ENCODE measurements around the gene GNPTAB.
"Not testable (repeated sequence)": the region's sequence is repeated elsewhere in the genome, so short reads cannot be mapped to it uniquely, and the experiment has no call there.

The GNPTAB gene

GRCh38 chr12:101767537-101767936 lies 63.2 kb downstream of the GNPTAB start:
- DNase-seq: no peak

DNA sequence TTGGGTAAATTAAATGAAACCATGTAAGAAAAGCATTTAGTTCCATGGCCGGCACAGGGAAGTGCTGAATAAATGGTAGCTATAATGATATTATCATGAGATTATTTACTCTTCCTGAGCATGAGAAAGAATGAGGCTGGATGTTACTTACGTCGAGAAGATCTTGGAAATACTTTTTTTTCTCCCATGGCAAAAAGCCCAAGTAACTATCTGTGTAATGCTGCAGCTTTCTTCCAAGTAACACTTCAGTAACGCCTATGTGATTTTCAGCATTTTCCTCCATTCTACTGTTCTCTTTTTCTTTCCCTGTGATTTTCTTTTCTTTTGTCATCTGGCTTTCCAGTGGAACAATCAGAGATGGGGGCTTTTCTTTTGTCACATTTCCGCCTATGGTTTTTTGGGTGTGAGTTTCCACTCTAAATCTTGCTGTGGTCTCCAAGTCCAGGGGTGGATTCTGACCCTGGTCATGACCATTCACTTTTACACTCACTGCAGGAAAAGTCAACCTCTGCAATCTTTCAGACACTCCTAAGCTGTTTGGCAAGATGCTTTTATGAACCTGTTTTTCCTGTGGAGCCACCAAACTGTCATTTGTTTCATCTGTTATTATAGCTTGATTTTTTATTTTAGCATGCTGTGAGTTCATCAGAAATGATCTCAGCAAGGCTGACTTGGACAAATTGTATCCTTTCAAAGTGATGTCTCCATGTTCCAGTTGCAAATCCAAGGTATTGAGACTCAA lies 66.5 kb downstream of the GNPTAB start:
- no peak for DNase-seq

GRCh38 chr12:101763246-101763931 lies 67.4 kb downstream of the GNPTAB start:
- no peak for DNase-seq

- no peak for DNase-seq
Measured at GRCh38 chr12:101761781-101762180, 69.0 kb downstream of the GNPTAB start.

- no peak for DNase-seq
Measured at GRCh38 chr12:101761350-101761749, 69.4 kb downstream of the GNPTAB start.

DNA sequence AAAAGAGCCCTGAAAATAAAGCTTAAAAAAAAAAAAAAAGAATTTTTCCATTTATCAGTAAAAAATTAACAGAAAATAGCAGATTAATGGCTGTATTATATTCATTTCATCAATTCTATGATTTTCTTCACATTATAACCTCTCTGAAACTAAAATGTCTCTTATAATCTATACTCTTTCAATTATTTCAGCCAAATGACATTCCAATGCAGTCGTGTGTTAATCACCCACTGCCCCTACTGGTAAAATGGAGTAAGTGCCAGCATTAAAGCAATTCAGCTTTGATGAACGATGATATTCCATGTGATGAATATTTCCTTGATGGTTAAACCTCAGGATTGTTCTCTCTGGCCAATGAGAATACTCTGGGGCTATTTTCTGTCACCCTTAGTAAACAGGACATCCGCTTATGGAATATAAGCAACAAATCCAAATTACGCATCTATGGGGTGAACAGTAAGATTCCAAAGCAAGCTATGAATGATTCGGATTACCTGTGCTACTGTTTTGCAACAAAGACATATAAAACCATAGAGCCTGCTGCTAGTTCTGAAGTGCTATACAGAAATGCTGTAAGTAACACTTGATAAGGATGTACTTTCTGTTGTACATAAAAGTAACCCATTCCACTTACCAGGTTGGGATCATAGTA lies 71.2 kb downstream of the GNPTAB start:
- DNase-seq: no peak

DNA sequence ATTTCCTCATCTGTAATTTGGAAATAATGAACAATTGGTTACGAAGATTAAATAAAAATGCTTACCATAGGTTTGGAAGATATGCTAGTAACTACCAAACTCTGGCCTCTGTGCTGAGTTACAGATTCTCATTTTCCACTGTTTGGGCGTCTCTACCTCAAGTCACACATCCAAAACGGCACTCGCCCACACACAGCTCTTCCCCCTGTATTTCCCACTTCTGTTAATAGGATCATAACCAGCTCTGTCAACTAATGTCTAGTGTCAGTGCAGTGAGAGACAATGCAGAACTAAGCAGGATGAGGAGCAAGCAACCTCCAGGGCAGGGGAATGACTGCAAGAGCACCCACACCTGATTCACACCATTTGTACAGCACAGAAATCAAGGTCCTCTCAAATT lies 80.6 kb downstream of the GNPTAB start:
- no peak for DNase-seq

DNA sequence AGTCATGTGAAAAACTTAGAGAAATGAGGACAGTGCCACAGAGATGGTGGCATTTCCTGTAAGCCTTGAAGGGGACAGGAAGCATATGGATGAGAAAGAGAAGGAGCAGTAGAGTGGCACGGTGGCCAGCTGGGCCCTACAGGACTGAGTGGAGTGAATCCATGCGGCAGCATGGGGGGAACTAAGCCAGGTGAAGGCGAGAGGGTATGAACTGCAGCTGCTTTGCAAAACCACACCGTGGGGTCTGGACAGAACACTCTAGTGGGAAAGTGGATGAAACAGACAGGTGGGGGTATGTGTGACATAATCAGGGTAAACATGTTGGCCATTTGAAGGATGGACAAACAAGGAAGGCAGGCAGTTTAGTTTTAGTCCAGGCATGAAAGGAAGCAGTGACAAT lies 81.1 kb downstream of the GNPTAB start:
- DNase-seq: no peak

GRCh38 chr12:101748907-101749306 lies 81.9 kb downstream of the GNPTAB start:
- DNase-seq: no peak

- DNase-seq: no peak
Measured at GRCh38 chr12:101747697-101748096, 83.1 kb downstream of the GNPTAB start.

DNA sequence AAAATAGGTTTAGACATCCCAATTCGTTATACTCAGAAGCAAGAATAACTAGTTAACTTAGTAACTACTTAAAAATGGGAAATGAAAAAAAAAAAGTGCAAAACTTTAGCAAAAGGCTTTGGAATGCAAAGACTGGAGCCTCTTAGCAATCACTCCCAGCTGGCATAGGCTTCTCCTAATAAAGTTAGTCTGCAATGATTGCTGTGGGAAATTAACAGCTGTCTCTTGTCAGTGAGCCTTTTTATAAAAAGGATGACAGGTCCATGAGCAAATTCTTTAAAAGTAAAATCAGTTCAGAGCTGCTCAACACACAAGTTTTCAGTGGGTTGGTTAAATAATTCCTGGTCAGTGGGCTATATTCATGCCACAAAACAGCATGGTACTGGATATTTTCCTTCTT lies 84.1 kb downstream of the GNPTAB start:
- no peak for DNase-seq

- DNase-seq: no peak
Measured at GRCh38 chr12:101746196-101746595, 84.6 kb downstream of the GNPTAB start.

GRCh38 chr12:101745481-101745880 lies 85.3 kb downstream of the GNPTAB start:
- DNase-seq: no peak

GRCh38 chr12:101743724-101744472 lies 86.9 kb downstream of the GNPTAB start:
- no peak for DNase-seq

- DNase-seq: no peak
Measured at GRCh38 chr12:101743242-101743641, 87.5 kb downstream of the GNPTAB start.

DNA sequence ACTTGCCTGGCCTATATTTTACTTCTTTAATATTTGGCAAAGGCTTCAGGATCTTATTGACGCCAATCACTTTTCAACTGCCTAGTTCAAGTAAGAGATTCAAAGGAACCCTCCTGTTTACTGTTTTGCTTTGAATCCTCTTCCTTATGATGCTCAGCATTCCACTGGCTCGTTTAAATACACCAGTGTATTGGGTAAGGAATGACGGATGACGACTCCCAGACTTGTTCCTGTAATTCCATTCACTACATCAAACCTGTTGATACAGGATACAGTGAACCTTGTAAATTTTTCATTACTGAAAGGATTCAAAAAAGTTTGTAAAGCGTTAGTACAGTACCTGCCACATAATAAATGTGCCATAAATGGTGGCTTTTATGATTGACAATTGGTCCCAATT lies 89.8 kb downstream of the GNPTAB start:
- DNase-seq: no peak

DNA sequence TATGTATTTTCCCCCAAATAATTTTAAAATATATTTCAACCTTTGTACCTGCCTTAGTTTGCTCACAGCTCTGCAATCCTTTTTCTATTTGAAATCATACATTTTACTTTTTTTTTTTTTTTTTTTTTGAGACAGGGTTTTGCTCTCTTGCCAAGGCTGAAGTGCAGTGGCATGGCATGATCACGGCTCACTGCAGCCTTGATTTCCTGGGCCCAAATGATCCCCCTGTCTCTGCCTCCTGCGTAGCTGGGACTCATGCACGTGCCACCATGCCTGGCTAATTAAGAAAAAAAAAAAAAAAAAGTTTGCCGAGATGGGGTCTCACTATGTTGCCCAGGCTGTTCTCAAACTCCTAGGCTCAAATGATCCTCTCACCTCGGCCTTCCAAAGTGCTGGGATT lies 90.2 kb downstream of the GNPTAB start:
- no peak for DNase-seq

DNA sequence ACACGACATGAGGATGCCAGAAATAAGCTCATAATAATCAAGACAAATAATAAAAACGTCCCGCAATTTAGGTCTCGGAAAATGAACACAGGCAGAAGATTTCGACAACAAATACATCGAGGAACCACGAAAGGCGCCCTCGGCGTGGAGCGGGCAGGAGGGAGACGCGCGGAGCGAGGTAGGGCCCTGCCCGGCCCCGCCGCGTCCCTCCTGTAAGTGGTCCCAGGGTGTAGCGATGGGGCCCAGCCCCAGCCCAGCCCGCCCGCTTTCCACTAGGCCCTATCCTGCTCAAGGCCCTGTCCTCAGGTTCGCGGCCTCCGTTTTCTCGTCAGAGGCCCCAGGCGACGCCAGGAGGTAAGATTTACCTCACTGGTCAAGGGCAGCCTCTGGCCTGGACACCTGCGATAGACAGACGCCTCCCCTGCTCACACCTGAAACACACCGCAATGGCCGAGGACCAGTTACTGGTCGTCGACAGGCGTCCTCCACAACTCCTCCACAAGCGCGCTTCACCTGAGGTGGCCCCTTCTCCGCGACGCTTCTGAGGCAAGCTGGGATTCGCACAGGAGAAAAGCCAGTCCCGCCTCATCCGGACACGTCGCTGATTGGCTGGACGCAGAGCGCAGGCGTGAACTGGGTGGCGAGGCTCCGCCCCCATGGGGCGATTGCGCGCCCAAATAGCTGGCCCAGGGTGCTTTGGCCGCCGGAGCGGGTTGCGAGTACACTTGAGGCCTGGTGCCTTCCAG lies 91.7 kb downstream of the GNPTAB start, which contains the start of gene SYCP3:
SYCP3 (minus strand) TSS at position 543 of the 746 bp plus-strand sequence. CDS start 1,527 bp downstream, outside the sequence.
- DNase-seq: no peak

DNA sequence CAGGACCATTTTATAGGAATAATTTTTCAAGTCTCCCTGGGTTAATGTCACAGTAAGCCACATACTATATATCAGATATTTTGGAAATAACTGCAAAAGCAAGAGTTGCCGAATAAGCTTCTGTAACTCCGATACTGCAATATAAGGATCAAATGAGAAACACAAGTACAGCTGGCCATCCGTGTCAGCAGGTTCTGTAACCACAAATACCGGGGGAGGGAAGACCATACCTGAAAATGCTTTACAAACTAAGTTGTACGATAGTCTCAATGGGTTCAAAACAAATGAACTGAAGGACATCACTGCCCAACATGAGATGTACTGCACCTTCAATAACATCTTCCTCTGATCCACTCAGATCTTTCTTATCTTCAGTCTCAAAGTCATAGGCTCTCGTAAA lies 93.3 kb downstream of the GNPTAB start:
- no peak for DNase-seq

- not testable (repeated sequence) for DNase-seq
Measured at GRCh38 chr12:101734482-101734881, 96.3 kb downstream of the GNPTAB start.

- no peak for DNase-seq
Measured at GRCh38 chr12:101733166-101733565, 97.6 kb downstream of the GNPTAB start.

DNA sequence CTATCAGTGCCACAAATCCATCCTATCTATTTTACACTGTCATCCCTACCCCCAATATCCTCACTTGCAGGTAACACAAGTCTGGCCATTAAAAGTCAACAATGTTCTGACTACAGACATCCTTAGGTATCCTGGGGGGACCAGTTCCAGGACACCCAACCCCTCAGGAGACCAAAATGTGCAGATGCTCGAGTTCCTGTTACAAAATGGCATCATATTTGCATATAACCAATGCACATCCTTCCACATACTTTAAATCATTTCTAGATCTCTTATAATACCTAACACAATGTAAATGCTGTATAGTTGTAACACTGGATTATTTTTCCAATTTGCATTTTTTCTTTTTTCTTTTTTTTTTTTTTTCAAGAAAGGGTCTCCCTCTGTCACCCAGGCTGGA lies 98.4 kb downstream of the GNPTAB start:
- DNase-seq: no peak

Data from GOT3 (cell line).